GM19468 (cell line): ENCODE data around the gene ABCC9.
"Not testable (repeated sequence)": the region's sequence is repeated elsewhere in the genome, so short reads cannot be mapped to it uniquely, and the experiment has no call there.

ENCODE experiments used
- ATAC-seq: cut with Tn5 transposase; IDR thresholded peaks from one replicate; pipeline ENCODE4 v1.9.1; 2021; ENCODE audit warnings: mild to moderate bottlenecking, moderate library complexity, moderate number of reproducible peaks; ENCODE audit not compliant: unreplicated experiment; ENCODE audit errors: extremely low read depth

Gene ABCC9

GRCh38 chr12:21825886-21826617 lies 115.2 kb downstream of the ABCC9 start:
- no peak for ATAC-seq

GRCh38 chr12:21823581-21823980 lies 117.6 kb downstream of the ABCC9 start:
- ATAC-seq: no peak

- ATAC-seq: no peak
Observed at GRCh38 chr12:21819678-21820077, 121.5 kb downstream of the ABCC9 start.

- ATAC-seq: no peak
Observed at GRCh38 chr12:21819236-21819635, 122.0 kb downstream of the ABCC9 start.

GRCh38 chr12:21818627-21819026 lies 122.6 kb downstream of the ABCC9 start:
- no peak for ATAC-seq

GRCh38 chr12:21815306-21816062 lies 125.7 kb downstream of the ABCC9 start:
- ATAC-seq: no peak

- ATAC-seq: no peak
Observed at GRCh38 chr12:21814814-21815213, 126.4 kb downstream of the ABCC9 start.

- no peak for ATAC-seq
Observed at GRCh38 chr12:21814327-21814726, 126.9 kb downstream of the ABCC9 start.

GRCh38 chr12:21813751-21814150 lies 127.5 kb downstream of the ABCC9 start:
- ATAC-seq: no peak

GRCh38 chr12:21813125-21813524 lies 128.1 kb downstream of the ABCC9 start:
- ATAC-seq: no peak

GRCh38 chr12:21812340-21812739 lies 128.9 kb downstream of the ABCC9 start:
- ATAC-seq: not testable (repeated sequence)

GRCh38 chr12:21809100-21809499 lies 132.1 kb downstream of the ABCC9 start:
- no peak for ATAC-seq

- no peak for ATAC-seq
Observed at GRCh38 chr12:21806255-21806654, 135.0 kb downstream of the ABCC9 start.

GRCh38 chr12:21801522-21802288 lies 139.5 kb downstream of the ABCC9 start:
- ATAC-seq: no peak

- no peak for ATAC-seq
Observed at GRCh38 chr12:21800011-21800410, 141.2 kb downstream of the ABCC9 start.

GRCh38 chr12:21797539-21797938 lies 143.7 kb downstream of the ABCC9 start:
- no peak for ATAC-seq

GRCh38 chr12:21795648-21796328 lies 145.4 kb downstream of the ABCC9 start:
- ATAC-seq: no peak

GRCh38 chr12:21794807-21795595 lies 146.2 kb downstream of the ABCC9 start:
- ATAC-seq: not testable (repeated sequence)

- ATAC-seq: not testable (repeated sequence)
Observed at GRCh38 chr12:21789687-21790086, 151.5 kb downstream of the ABCC9 start.
